Hepatocyte (in vitro differentiated cells): ENCODE measurements around the gene PHACTR2.
"Not testable (repeated sequence)": the region's sequence is repeated elsewhere in the genome, so short reads cannot be mapped to it uniquely, and the experiment has no call there.

Experiments used
- EZH2 ChIP-seq: fragments of 200-600 bp; sonication (generic); IDR thresholded peaks from 2 replicates; pipeline ENCODE4 v1.6.1; 2016; ENCODE audit warnings: antibody characterized with exemption, mild to moderate bottlenecking, borderline replicate concordance
- TF ChIP-seq, protein P1 (sequence below): fragments of 200-600 bp; sonication (generic); IDR thresholded peaks from 2 replicates; pipeline ENCODE4 v1.5.1; 2016; ENCODE audit warnings: antibody characterized with exemption, mild to moderate bottlenecking; ENCODE audit not compliant: poor library complexity

- TF ChIP-seq, protein P1, sequence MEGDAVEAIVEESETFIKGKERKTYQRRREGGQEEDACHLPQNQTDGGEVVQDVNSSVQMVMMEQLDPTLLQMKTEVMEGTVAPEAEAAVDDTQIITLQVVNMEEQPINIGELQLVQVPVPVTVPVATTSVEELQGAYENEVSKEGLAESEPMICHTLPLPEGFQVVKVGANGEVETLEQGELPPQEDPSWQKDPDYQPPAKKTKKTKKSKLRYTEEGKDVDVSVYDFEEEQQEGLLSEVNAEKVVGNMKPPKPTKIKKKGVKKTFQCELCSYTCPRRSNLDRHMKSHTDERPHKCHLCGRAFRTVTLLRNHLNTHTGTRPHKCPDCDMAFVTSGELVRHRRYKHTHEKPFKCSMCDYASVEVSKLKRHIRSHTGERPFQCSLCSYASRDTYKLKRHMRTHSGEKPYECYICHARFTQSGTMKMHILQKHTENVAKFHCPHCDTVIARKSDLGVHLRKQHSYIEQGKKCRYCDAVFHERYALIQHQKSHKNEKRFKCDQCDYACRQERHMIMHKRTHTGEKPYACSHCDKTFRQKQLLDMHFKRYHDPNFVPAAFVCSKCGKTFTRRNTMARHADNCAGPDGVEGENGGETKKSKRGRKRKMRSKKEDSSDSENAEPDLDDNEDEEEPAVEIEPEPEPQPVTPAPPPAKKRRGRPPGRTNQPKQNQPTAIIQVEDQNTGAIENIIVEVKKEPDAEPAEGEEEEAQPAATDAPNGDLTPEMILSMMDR, result not testable (repeated sequence)
- not testable (repeated sequence) for TF ChIP-seq EZH2
These were observed 108.6 kb downstream of the PHACTR2 start for GRCh38 chr6:143786371-143786770.
